Measurements from ENCODE around the gene CLSTN2.

The CLSTN2 gene

GRCh38 chr3:140096037-140096436 lies 161.1 kb downstream of the CLSTN2 start:
- no peak for DNase-seq (ENCODE audit: low spot score)

GRCh38 chr3:140097874-140098635 lies 163.1 kb downstream of the CLSTN2 start:
- DNase-seq (ENCODE audit: low spot score) = no peak

GRCh38 chr3:140100479-140100878 lies 165.5 kb downstream of the CLSTN2 start:
- no peak for DNase-seq (ENCODE audit: low spot score)

GRCh38 chr3:140103166-140103565 lies 168.2 kb downstream of the CLSTN2 start:
- no peak for DNase-seq (ENCODE audit: low spot score)

- DNase-seq (ENCODE audit: low spot score) = no peak
These were observed 169.1 kb downstream of the CLSTN2 start for GRCh38 chr3:140103986-140104645.

- no peak for DNase-seq (ENCODE audit: low spot score)
These were observed 179.2 kb downstream of the CLSTN2 start for GRCh38 chr3:140113996-140114788.

- DNase-seq (ENCODE audit: low spot score) = no peak
These were observed 179.8 kb downstream of the CLSTN2 start for GRCh38 chr3:140114789-140115080.

- DNase-seq (ENCODE audit: low spot score) = no peak
These were observed 182.1 kb downstream of the CLSTN2 start for GRCh38 chr3:140117096-140117526.

- DNase-seq (ENCODE audit: low spot score) = no peak
These were observed 187.2 kb downstream of the CLSTN2 start for GRCh38 chr3:140122183-140122582.

- DNase-seq (ENCODE audit: low spot score) = no peak
These were observed 193.2 kb downstream of the CLSTN2 start for GRCh38 chr3:140128217-140128616.

GRCh38 chr3:140128631-140129030 lies 193.6 kb downstream of the CLSTN2 start:
- DNase-seq (ENCODE audit: low spot score) = no peak

- DNase-seq (ENCODE audit: low spot score) = no peak
These were observed 194.8 kb downstream of the CLSTN2 start for GRCh38 chr3:140129768-140130284.

- no peak for DNase-seq (ENCODE audit: low spot score)
These were observed 196.9 kb downstream of the CLSTN2 start for GRCh38 chr3:140131895-140132294.

- no peak for DNase-seq (ENCODE audit: low spot score)
These were observed 199.4 kb downstream of the CLSTN2 start for GRCh38 chr3:140134231-140134965.

GRCh38 chr3:140135461-140135860 lies 200.5 kb downstream of the CLSTN2 start:
- no peak for DNase-seq (ENCODE audit: low spot score)

GRCh38 chr3:140143367-140144069 lies 208.5 kb downstream of the CLSTN2 start:
- DNase-seq (ENCODE audit: low spot score) = no peak

GRCh38 chr3:140145528-140145927 lies 210.5 kb downstream of the CLSTN2 start:
- no peak for DNase-seq (ENCODE audit: low spot score)

GRCh38 chr3:140146668-140147067 lies 211.7 kb downstream of the CLSTN2 start:
- no peak for DNase-seq (ENCODE audit: low spot score)

GRCh38 chr3:140147965-140148490 lies 213.0 kb downstream of the CLSTN2 start:
- no peak for DNase-seq (ENCODE audit: low spot score)

GRCh38 chr3:140148824-140149390 lies 213.9 kb downstream of the CLSTN2 start:
- no peak for DNase-seq (ENCODE audit: low spot score)

- DNase-seq (ENCODE audit: low spot score) = no peak
These were observed 216.3 kb downstream of the CLSTN2 start for GRCh38 chr3:140151321-140151720.

Data from CD4-positive, alpha-beta T cell treated with Interleukin-6 at 100 ng/mL for 8 hours (primary cell).